B cell (primary cell): Measurements from ENCODE around the gene MREG.

Experiments
- CTCF ChIP-seq: fragments of 200-600 bp; IDR thresholded peaks from one replicate; pipeline ENCODE4 v1.8.0; 2022; ENCODE audit warnings: antibody characterized with exemption, mild to moderate bottlenecking
- EZH2 ChIP-seq: IDR thresholded peaks from 2 replicates; pipeline ENCODE4 v1.6.1; 2012; ENCODE audit warnings: borderline replicate concordance, low read depth, mild to moderate bottlenecking, moderate library complexity, low read length; ENCODE audit not compliant: insufficient read depth, poor library complexity, severe bottlenecking

GRCh38 chr2:215974700-215975429, 38.5 kb downstream of the MREG start:
- TF ChIP-seq EZH2, result no peak
- TF ChIP-seq CTCF, result no peak
